IMR-90 (cell line): ENCODE data around the gene LSM14B. TPM values are rescaled to one million over a fixed set of nuclear protein-coding genes. Genes with fewer than 3 reads are reported as not detected.

ENCODE experiments used
- ATAC-seq: fragments of 200-7000 bp; cut with Tn5 transposase; 2 replicates; pipeline ENCODE4 v1.9.1; 2020; ENCODE audit warnings: low read depth, mild to moderate bottlenecking, moderate library complexity
- BruUV-seq: library from RNA; stranded (reverse); fragments of 400-500 nt; replicated peaks from 2 replicates; lab custom pipeline; 2021; lab: Mats Ljungman, UMichigan
- CTCF ChIA-PET: fragments of 300-600 bp; formaldehyde crosslinking; extraction: SDS; loops from one replicate; lab custom pipeline; 2021; ENCODE audit warnings: antibody characterized with exemption; lab: Yijun Ruan, JAX
- POLR2A ChIA-PET: fragments of 300-600 bp; sonication (Branson Sonifier 250); formaldehyde crosslinking; loops from one replicate; lab custom pipeline; 2022; ENCODE audit warnings: antibody characterized with exemption; ENCODE audit not compliant: unreplicated experiment; lab: Charles Lee
- DNase-seq: peaks from one replicate; pipeline ENCODE4 v3.0.0; 2013
- H2AFZ ChIP-seq: replicated peaks from 2 replicates; pipeline ENCODE3; 2013; ENCODE audit warnings: low read length, mild to moderate bottlenecking; ENCODE audit not compliant: poor library complexity
- H2AK5ac ChIP-seq: 2 replicates; pipeline ENCODE4 v1.6.1; 2013; ENCODE audit warnings: low read depth, low read length, inconsistent platforms
- H2AK9ac ChIP-seq: replicated peaks from 2 replicates; pipeline ENCODE3; 2013; ENCODE audit warnings: mild to moderate bottlenecking, low read depth, low read length, moderate library complexity; ENCODE audit not compliant: poor library complexity
- H2BK120ac ChIP-seq: 2 replicates; pipeline ENCODE4 v1.6.1; 2013; ENCODE audit warnings: low read depth, low read length, inconsistent platforms
- H2BK15ac ChIP-seq: 3 replicates; pipeline ENCODE4 v1.6.1; 2013; ENCODE audit warnings: low read depth, low read length, inconsistent platforms
- H2BK20ac ChIP-seq: 2 replicates; pipeline ENCODE4 v1.6.1; 2013; ENCODE audit warnings: low read depth, mild to moderate bottlenecking, inconsistent platforms, low read length, moderate library complexity
- H2BK5ac ChIP-seq: 2 replicates; pipeline ENCODE4 v1.6.1; 2013; ENCODE audit warnings: mild to moderate bottlenecking, low read depth, low read length, inconsistent platforms; ENCODE audit not compliant: poor library complexity, severe bottlenecking
- H3K14ac ChIP-seq: replicated peaks from 2 replicates; pipeline ENCODE4 v1.6.1; 2013; ENCODE audit warnings: low read depth, low read length, inconsistent platforms
- H3K18ac ChIP-seq: 2 replicates; pipeline ENCODE4 v1.6.1; 2013; ENCODE audit warnings: low read depth, low read length, control low read depth
- H3K23ac ChIP-seq: 2 replicates; pipeline ENCODE4 v1.6.1; 2013; ENCODE audit warnings: low read depth, low read length, inconsistent platforms
- H3K27ac ChIP-seq: 2 replicates; pipeline ENCODE4 v1.5.1; 2013; ENCODE audit warnings: mild to moderate bottlenecking, control low read depth, low read length; ENCODE audit not compliant: insufficient read depth
- H3K27me3 ChIP-seq: 2 replicates; pipeline ENCODE4 v1.6.1; 2013; ENCODE audit warnings: low read length; ENCODE audit not compliant: control insufficient read depth, insufficient read depth
- H3K36me3 ChIP-seq: 2 replicates; pipeline ENCODE4 v1.6.1; 2013; ENCODE audit warnings: low read length, mixed read lengths; ENCODE audit not compliant: control insufficient read depth, insufficient read depth
- H3K4ac ChIP-seq: 2 replicates; pipeline ENCODE4 v1.6.1; 2013; ENCODE audit warnings: low read depth, low read length, inconsistent platforms
- H3K4me1 ChIP-seq: 2 replicates; pipeline ENCODE4 v1.6.1; 2013; ENCODE audit warnings: low read length, mixed read lengths; ENCODE audit not compliant: control insufficient read depth, insufficient read depth
- H3K4me2 ChIP-seq: 2 replicates; pipeline ENCODE4 v1.6.1; 2013; ENCODE audit warnings: low read depth, mild to moderate bottlenecking, control low read depth, low read length, moderate library complexity
- H3K4me3 ChIP-seq: 2 replicates; pipeline ENCODE4 v1.5.1; 2013; ENCODE audit warnings: low read depth, mild to moderate bottlenecking, control low read depth, low read length, moderate library complexity; ENCODE audit not compliant: insufficient read depth
- H3K56ac ChIP-seq: 2 replicates; pipeline ENCODE4 v1.6.1; 2013; ENCODE audit warnings: low read length, inconsistent platforms; ENCODE audit not compliant: insufficient read depth; ENCODE audit errors: extremely low read depth
- H3K79me1 ChIP-seq, 2 experiments: 2 replicates each; pipeline ENCODE4 v1.6.1; 2013; ENCODE audit warnings: low read length in 2 of 2, inconsistent platforms in 1 of 2, low read depth in 1 of 2
- H3K9ac ChIP-seq: 2 replicates; pipeline ENCODE4 v1.6.1; 2013; ENCODE audit warnings: low read depth, low read length, control low read depth
- H3K9me1 ChIP-seq: 2 replicates; pipeline ENCODE4 v1.6.1; 2013; ENCODE audit warnings: low read length, inconsistent platforms; ENCODE audit not compliant: insufficient read depth
- H3K9me3 ChIP-seq: 2 replicates; pipeline ENCODE4 v1.6.1; 2013; ENCODE audit warnings: low read length; ENCODE audit not compliant: control insufficient read depth, insufficient read depth
- H4K20me1 ChIP-seq: 2 replicates; pipeline ENCODE4 v1.6.1; 2013; ENCODE audit warnings: low read length, inconsistent platforms; ENCODE audit not compliant: insufficient read depth
- H4K5ac ChIP-seq: 2 replicates; pipeline ENCODE4 v1.6.1; 2013; ENCODE audit warnings: mild to moderate bottlenecking, low read depth, low read length, control low read depth
- H4K8ac ChIP-seq, 2 experiments: 2 replicates each; pipeline ENCODE4 v1.6.1; 2013; ENCODE audit warnings: low read depth in 2 of 2, low read length in 2 of 2, control low read depth in 1 of 2, inconsistent platforms in 1 of 2
- H4K91ac ChIP-seq: 2 replicates; pipeline ENCODE4 v1.6.1; 2013; ENCODE audit warnings: low read depth, low read length, inconsistent platforms; ENCODE audit not compliant: insufficient read depth
- FOS ChIP-seq: fragments of 150-350 bp; IDR thresholded peaks from 2 replicates; pipeline ENCODE4 v1.6.1; 2016; ENCODE audit warnings: low read depth, low read length
- MAZ ChIP-seq: IDR thresholded peaks from 2 replicates; pipeline ENCODE4 v1.6.1; 2012; ENCODE audit warnings: low read depth, mild to moderate bottlenecking, low read length, improper control_type of control experiment, moderate library complexity, borderline replicate concordance
- RCOR1 ChIP-seq: IDR thresholded peaks from 2 replicates; pipeline ENCODE4 v1.6.1; 2012; ENCODE audit warnings: mild to moderate bottlenecking, low read length, improper control_type of control experiment; ENCODE audit not compliant: insufficient replicate concordance
- RFX5 ChIP-seq: IDR thresholded peaks from 2 replicates; pipeline ENCODE4 v1.8.0; 2012; ENCODE audit warnings: low read depth, mild to moderate bottlenecking, low read length, moderate library complexity
- WGBS, 2 experiments: methylation state at CpG; one replicate each; pipeline versions ENCODE4 v1.1.5 to v1.1.7; 2013; ENCODE audit warnings: missing lambda C conversion rate in 2 of 2; ENCODE audit not compliant: insufficient read length in 1 of 2; ENCODE audit errors: extremely low coverage in 2 of 2; 5-methylcytosine and 5-hydroxymethylcytosine counted together
- dilution Hi-C: fragments of 300-500 bp; cut with HindIII; formaldehyde crosslinking; loops from one replicate; pipeline ENCODE4 v1.14.3; 2018; ENCODE audit warnings: low sequenced_read_pairs; ENCODE audit not compliant: unreplicated experiment
- in situ Hi-C: fragments of 300-500 bp; cut with MboI; formaldehyde crosslinking; loops from 3 replicates; pipeline ENCODE4 v1.14.3; 2019; ENCODE audit warnings: low sequenced_read_pairs, inconsistent platforms, mixed read lengths
- intact Hi-C: fragments of 100-400 bp; cut with micrococcal nuclease; formaldehyde crosslinking; loops from 2 replicates; pipeline ENCODE4 v1.10.0; 2022
- polyA plus RNA-seq, 3 experiments: library from polyadenylated mRNA; depleted of rRNA; stranded (reverse); fragments of >200 nt; gene quantifications; 2 replicates each; pipeline ENCODE4 v1.2.3, GENCODE V29; 2012; ENCODE audit warnings: low replicate concordance in 1 of 3
- total RNA-seq: library from RNA; depleted of rRNA; stranded (reverse); fragments of >200 nt; gene quantifications from 2 replicates; pipeline ENCODE4 v1.2.3, GENCODE V29; 2012

The LSM14B gene
- total and polyA plus RNA-seq, 2 of the 4 experiments (the other 2 are of a cell fraction): 23.7 to 41.1 TPM

DNA sequence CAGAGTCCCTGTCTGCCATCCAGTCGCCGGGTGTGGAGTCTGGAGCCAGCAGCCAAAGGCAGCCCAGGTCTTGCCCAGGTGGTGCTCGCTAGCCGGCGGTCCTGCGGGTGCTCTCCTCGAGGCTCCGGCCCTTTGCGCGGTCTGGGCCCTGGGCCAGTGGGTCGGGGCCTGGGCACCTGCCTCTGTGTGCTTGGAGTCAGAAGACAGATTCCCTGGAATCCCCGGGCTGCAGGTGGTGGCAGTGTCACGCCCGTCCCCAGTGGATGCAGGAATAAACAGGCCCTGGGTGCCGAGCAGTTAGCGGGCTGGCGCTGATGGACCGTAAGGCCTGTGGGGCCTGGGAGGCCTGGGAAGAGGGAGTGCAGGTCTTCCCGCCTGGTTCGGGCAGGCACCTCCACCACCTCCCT lies 26.6 kb downstream of the LSM14B start:
- intact Hi-C loops: no loop called here
- no peaks in the 10 kb centered on the region for H3K9me3 ChIP-seq
- no peak overlapping the region for H2AK9ac ChIP-seq
- H2AK5ac ChIP-seq: 0 out of 2 replicates have a peak overlapping the region, but pooled peaks have one; percentile 15
- POLR2A ChIA-PET: no interaction called here
- H2AFZ ChIP-seq: no peak overlapping the region
- CTCF ChIA-PET: no interaction called here
- peaks cover 43% of the 10 kb centered on the region for H3K9me1 ChIP-seq
- H4K5ac ChIP-seq: no peak overlapping the region
- H4K8ac ChIP-seq: no peak overlapping the region
- 96% methylated on average over 10 of the region's 20 CpGs; no CpG with 5 or more reads in 1 of the 2 experiments for WGBS, 2 experiments
- no peak overlapping the region for H3K4me3 ChIP-seq
- peaks cover 11% of the 10 kb centered on the region for H3K4me1 ChIP-seq
- TF ChIP-seq FOS (no peak), MAZ (no peak), RCOR1 (no peak), RFX5 (no peak)
- H3K4me2 ChIP-seq: no peak overlapping the region
- no peak overlapping the region for H3K27ac ChIP-seq
- no peak overlapping the region for H2BK120ac ChIP-seq
- peaks cover 22 to 92% of the 10 kb centered on the region in 2 experiments for H3K79me1 ChIP-seq
- H3K36me3 ChIP-seq: peaks cover 15% of the 10 kb centered on the region
- no peak overlapping the region for H3K14ac ChIP-seq
- H3K9ac ChIP-seq: no peak overlapping the region
- in situ Hi-C loops: no loop called here
- BruUV-seq: no TSS peak
- no peak overlapping the region for H2BK5ac ChIP-seq
- no peak overlapping the region for H2BK15ac ChIP-seq
- H3K18ac ChIP-seq: no peak overlapping the region
- no peak overlapping the region for H3K56ac ChIP-seq
- dilution Hi-C loops: no loop called here
- H2BK20ac ChIP-seq: no peak overlapping the region
- H3K27me3 ChIP-seq: no peaks in the 10 kb centered on the region
- H4K91ac ChIP-seq: no peak overlapping the region
- no peak overlapping the region; the same call in 1 of the 2 replicates for H3K4ac ChIP-seq
- H4K20me1 ChIP-seq: peaks cover 87% of the 10 kb centered on the region
- no peak for DNase-seq
- no peak for ATAC-seq
- H3K23ac ChIP-seq: no peak overlapping the region
